T-helper 2 cell treated with Interferon-gamma antibody and Interleukin-4, amounts not matched to agents 5 μg/mL and 100 μg/mL, for 36 hours (primary cell): ENCODE measurements around the gene IKZF1.
A peak's percentile ranks its signal among the peaks of the same experiment; 100 is the strongest.

ENCODE experiments used
- DNase-seq: peaks from one replicate; pipeline ENCODE4 v3.0.0; 2021; ENCODE audit warnings: low spot score
- H3K27ac Mint-ChIP-seq: one replicate; pipeline ENCODE4 v1.8.0; 2021; ENCODE audit warnings: mild to moderate bottlenecking, mixed read lengths
- H3K27me3 Mint-ChIP-seq: one replicate; pipeline ENCODE4 v1.8.0; 2021; ENCODE audit warnings: low read depth, mixed read lengths
- H3K36me3 Mint-ChIP-seq: one replicate; pipeline ENCODE4 v1.8.0; 2021; ENCODE audit warnings: low read depth, mixed read lengths
- H3K4me1 Mint-ChIP-seq: one replicate; pipeline ENCODE4 v1.8.0; 2021; ENCODE audit warnings: low read depth, mixed read lengths
- H3K4me3 Mint-ChIP-seq: one replicate; pipeline ENCODE4 v1.8.0; 2022; ENCODE audit warnings: mild to moderate bottlenecking, moderate library complexity, mixed read lengths
- H3K9me3 Mint-ChIP-seq: one replicate; pipeline ENCODE4 v1.8.0; 2021; ENCODE audit warnings: mixed read lengths

IKZF1 gene

DNA sequence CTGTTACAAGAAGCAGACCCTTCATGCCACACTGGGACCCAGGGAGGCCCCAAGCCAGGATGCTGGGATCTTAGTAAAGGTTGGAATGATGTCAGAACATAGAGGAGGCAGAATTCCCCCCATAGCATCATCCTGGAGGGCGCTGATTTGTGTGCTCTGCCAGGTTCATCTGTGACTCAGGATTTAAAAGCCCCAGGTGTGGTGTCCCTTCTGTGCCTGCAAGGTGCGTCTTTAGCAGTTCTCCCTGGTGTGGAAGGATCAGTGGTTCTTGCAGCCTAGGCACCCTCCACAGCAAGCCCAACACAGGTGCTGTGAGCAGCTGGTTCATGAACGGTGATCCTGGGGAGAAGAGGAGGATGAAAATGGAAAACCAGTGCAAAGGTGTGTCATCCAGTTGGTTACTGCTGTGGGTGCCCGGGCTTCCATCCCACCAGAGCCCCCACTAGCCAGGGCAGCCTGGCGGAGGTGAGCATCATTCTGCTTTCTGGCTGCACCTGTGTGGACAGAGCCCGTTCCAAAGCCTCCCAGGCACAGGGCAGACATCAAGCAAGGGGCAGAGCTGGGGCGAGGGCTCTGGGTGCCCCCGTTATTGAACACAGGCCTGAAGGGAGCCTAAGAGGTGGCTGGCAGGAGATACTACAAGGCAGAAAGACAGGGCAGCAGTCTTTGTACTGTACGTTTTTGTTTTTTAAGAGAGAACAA, 49.5 kb downstream of the IKZF1 start:
- H3K4me1 Mint-ChIP-seq: peaks cover 92% of the 10 kb centered on the region
- peaks cover 85% of the 10 kb centered on the region for H3K36me3 Mint-ChIP-seq
- no peak for DNase-seq
- H3K27ac Mint-ChIP-seq: peak overlapping the region; percentile 85
- no peaks in the 10 kb centered on the region for H3K27me3 Mint-ChIP-seq
- no peaks in the 10 kb centered on the region for H3K9me3 Mint-ChIP-seq
- peak overlapping the region; percentile 70 for H3K4me3 Mint-ChIP-seq

GRCh38 chr7:50355817-50356178, 51.3 kb downstream of the IKZF1 start:
- H3K27ac Mint-ChIP-seq: peak overlapping the region; percentile 77
- H3K4me3 Mint-ChIP-seq: peak overlapping the region; percentile 63
- peaks cover 88% of the 10 kb centered on the region for H3K36me3 Mint-ChIP-seq
- H3K4me1 Mint-ChIP-seq: peaks cover 93% of the 10 kb centered on the region
- H3K9me3 Mint-ChIP-seq: no peaks in the 10 kb centered on the region
- DNase-seq: no peak
- H3K27me3 Mint-ChIP-seq: no peaks in the 10 kb centered on the region

DNA sequence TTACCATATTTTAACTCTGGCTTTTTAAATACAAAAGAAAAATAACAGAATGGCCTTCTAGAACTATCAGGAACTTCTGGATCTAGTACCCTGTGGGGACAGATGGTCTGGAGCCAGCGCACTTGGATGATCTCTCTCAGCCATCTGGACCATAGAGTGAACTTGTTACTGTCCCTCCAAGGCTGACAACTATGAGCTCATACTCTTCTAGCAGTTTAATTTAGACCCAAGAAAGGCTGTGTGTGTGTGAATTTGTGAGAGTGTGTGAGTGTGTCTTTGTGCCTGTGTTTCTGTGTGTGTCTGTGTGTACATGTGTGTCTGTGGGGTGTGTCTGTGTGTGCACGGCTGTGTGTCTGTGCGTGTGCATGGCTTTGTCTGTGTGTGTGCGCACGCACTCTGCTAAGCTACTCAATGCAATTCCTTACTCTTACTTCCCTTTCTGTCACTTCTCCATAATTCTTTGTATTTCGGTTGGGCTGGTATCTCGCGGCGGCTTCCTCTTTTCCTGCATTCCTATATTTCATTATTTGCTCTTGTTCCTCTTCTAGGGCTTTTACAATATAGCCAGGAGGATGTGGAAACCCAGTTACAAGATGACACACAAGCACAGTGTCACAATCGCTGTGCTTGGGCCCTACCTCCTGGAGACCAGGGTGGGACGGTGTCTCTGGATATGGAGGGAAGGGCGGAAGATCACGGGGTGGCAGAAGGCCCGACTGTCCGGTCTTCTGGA, 51.9 kb downstream of the IKZF1 start:
- DNase-seq: no peak
- H3K4me3 Mint-ChIP-seq: peak overlapping the region; percentile 63
- H3K27me3 Mint-ChIP-seq: no peaks in the 10 kb centered on the region
- peak overlapping the region; percentile 77 for H3K27ac Mint-ChIP-seq
- H3K4me1 Mint-ChIP-seq: peaks cover 93% of the 10 kb centered on the region
- peaks cover 89% of the 10 kb centered on the region for H3K36me3 Mint-ChIP-seq
- H3K9me3 Mint-ChIP-seq: no peaks in the 10 kb centered on the region

GRCh38 chr7:50356945-50357268, 52.4 kb downstream of the IKZF1 start:
- H3K36me3 Mint-ChIP-seq: peaks cover 87% of the 10 kb centered on the region
- peak overlapping the region; percentile 63 for H3K4me3 Mint-ChIP-seq
- H3K27me3 Mint-ChIP-seq: no peaks in the 10 kb centered on the region
- H3K4me1 Mint-ChIP-seq: peaks cover 90% of the 10 kb centered on the region
- H3K27ac Mint-ChIP-seq: peak overlapping the region; percentile 77
- no peak for DNase-seq
- H3K9me3 Mint-ChIP-seq: no peaks in the 10 kb centered on the region

GRCh38 chr7:50357426-50357825, 52.9 kb downstream of the IKZF1 start:
- Mint-ChIP-seq H3K4me1 (peaks cover 90% of the 10 kb centered on the region), H3K27me3 (no peaks in the 10 kb centered on the region), H3K4me3 (peak overlapping the region; percentile 63), H3K27ac (peak overlapping the region; percentile 77), H3K9me3 (no peaks in the 10 kb centered on the region), H3K36me3 (peaks cover 88% of the 10 kb centered on the region)
- DNase-seq: no peak

GRCh38 chr7:50358041-50358705, 53.7 kb downstream of the IKZF1 start:
- H3K4me3 Mint-ChIP-seq: peak overlapping the region; percentile 63
- peaks cover 93% of the 10 kb centered on the region for H3K4me1 Mint-ChIP-seq
- H3K27ac Mint-ChIP-seq: peak overlapping the region; percentile 77
- H3K27me3 Mint-ChIP-seq: no peaks in the 10 kb centered on the region
- no peak for DNase-seq
- peaks cover 91% of the 10 kb centered on the region for H3K36me3 Mint-ChIP-seq
- H3K9me3 Mint-ChIP-seq: no peaks in the 10 kb centered on the region

GRCh38 chr7:50358779-50359178, 54.3 kb downstream of the IKZF1 start:
- Mint-ChIP-seq H3K27me3 (no peaks in the 10 kb centered on the region), H3K27ac (peak overlapping the region; percentile 77), H3K36me3 (peaks cover 90% of the 10 kb centered on the region), H3K4me1 (peaks cover 93% of the 10 kb centered on the region), H3K4me3 (peak overlapping the region; percentile 63), H3K9me3 (no peaks in the 10 kb centered on the region)
- no peak for DNase-seq

- Mint-ChIP-seq H3K27ac (peak overlapping the region; percentile 96), H3K36me3 (peaks cover 84% of the 10 kb centered on the region)
Observed at GRCh38 chr7:50359258-50359994, 54.9 kb downstream of the IKZF1 start.

GRCh38 chr7:50359995-50360925, 55.7 kb downstream of the IKZF1 start:
- Mint-ChIP-seq H3K27ac (peak overlapping the region; percentile 96), H3K4me3 (peak overlapping the region; percentile 78), H3K9me3 (no peaks in the 10 kb centered on the region), H3K4me1 (peaks cover 91% of the 10 kb centered on the region), H3K36me3 (peaks cover 83% of the 10 kb centered on the region), H3K27me3 (no peaks in the 10 kb centered on the region)
- DNase-seq: peak; percentile 74

More at GRCh38 chr7:50359258-50359994, 54.9 kb downstream of the IKZF1 start:
- peaks cover 92% of the 10 kb centered on the region for H3K4me1 Mint-ChIP-seq
- peak overlapping the region; percentile 78 for H3K4me3 Mint-ChIP-seq
- no peak for DNase-seq
- no peaks in the 10 kb centered on the region for H3K27me3 Mint-ChIP-seq
- H3K9me3 Mint-ChIP-seq: no peaks in the 10 kb centered on the region

GRCh38 chr7:50362142-50362541, 57.6 kb downstream of the IKZF1 start:
- H3K9me3 Mint-ChIP-seq: no peaks in the 10 kb centered on the region
- H3K27me3 Mint-ChIP-seq: no peaks in the 10 kb centered on the region
- H3K36me3 Mint-ChIP-seq: peaks cover 85% of the 10 kb centered on the region
- peak overlapping the region; percentile 96 for H3K27ac Mint-ChIP-seq
- H3K4me1 Mint-ChIP-seq: peaks cover 91% of the 10 kb centered on the region
- H3K4me3 Mint-ChIP-seq: peak overlapping the region; percentile 77
- DNase-seq: no peak

DNA sequence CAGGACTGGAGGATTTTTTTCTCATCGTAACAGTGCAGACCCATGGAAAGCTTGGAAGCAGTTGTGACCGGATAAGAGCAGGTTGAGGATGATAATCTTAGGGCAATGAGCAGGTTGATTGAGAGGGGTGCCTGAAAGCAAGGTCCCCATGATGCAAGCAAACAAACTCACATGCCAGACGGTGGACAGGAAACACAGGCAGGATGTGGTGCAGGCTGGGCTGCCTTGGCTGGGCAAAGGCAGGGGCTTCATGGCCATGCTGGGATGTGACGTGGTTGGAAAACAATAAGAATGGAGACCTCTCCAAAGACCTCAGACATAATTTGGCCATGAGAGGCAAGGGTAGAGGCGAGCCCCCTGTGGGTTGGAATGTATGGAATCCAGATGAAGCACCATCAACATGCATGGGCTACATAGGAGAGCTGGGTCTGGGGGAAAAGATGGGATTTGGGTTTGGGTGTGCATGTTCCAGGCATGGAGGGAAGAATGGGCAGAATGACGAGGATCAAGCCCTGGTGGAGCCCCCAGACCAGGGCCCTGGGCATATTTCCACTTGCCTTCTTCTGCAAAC, 58.3 kb downstream of the IKZF1 start:
- H3K36me3 Mint-ChIP-seq: peaks cover 83% of the 10 kb centered on the region
- no peak for DNase-seq
- H3K4me3 Mint-ChIP-seq: peak overlapping the region; percentile 77
- peaks cover 90% of the 10 kb centered on the region for H3K4me1 Mint-ChIP-seq
- no peaks in the 10 kb centered on the region for H3K9me3 Mint-ChIP-seq
- H3K27ac Mint-ChIP-seq: peak overlapping the region; percentile 96
- H3K27me3 Mint-ChIP-seq: no peaks in the 10 kb centered on the region

DNA sequence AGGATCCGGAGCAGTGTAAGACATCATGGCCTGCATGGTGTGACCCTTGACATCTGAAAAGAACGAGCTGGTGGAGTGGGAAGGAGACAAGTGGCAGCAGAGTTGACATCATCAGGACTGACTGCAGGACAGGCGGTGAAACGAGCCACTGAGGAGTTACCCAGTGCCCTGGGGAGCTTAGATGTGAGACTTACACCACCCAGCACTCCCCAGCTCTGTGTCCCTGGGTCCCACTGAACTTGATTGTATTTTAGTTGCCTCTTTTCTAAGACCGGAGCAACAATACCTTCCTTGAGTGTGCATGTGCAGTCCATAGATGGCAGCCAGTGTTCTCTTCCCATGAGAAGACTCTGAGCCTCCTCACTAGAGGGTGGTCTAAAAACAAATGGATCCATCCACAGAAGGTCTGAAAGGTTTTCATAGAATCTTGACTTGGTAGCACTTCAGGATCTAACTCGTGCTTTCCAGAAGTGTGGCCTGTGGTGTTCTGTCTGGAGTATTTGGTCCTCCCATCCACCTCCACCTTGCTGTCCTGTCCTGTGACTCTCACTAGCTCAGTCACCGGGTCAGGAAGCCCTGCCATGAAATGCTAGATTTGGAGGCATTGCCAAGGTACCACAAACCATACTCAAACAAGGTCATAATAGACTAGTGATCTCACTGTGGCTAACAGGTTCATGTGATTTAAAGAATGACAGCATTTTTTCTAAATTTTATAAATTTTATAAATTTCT, 59.0 kb downstream of the IKZF1 start:
- DNase-seq: no peak
- H3K4me1 Mint-ChIP-seq: peaks cover 90% of the 10 kb centered on the region
- peak overlapping the region; percentile 96 for H3K27ac Mint-ChIP-seq
- H3K4me3 Mint-ChIP-seq: peak overlapping the region; percentile 77
- H3K36me3 Mint-ChIP-seq: peaks cover 83% of the 10 kb centered on the region
- no peaks in the 10 kb centered on the region for H3K27me3 Mint-ChIP-seq
- no peaks in the 10 kb centered on the region for H3K9me3 Mint-ChIP-seq
